Measurements from ENCODE around the gene SLC39A11. TPM values are rescaled to one million over a fixed set of nuclear protein-coding genes. Genes with fewer than 3 reads are reported as not detected.

Gene SLC39A11
- total and polyA plus RNA-seq, 4 donors: 18.9 to 44.9 (median 28.2) TPM

DNA sequence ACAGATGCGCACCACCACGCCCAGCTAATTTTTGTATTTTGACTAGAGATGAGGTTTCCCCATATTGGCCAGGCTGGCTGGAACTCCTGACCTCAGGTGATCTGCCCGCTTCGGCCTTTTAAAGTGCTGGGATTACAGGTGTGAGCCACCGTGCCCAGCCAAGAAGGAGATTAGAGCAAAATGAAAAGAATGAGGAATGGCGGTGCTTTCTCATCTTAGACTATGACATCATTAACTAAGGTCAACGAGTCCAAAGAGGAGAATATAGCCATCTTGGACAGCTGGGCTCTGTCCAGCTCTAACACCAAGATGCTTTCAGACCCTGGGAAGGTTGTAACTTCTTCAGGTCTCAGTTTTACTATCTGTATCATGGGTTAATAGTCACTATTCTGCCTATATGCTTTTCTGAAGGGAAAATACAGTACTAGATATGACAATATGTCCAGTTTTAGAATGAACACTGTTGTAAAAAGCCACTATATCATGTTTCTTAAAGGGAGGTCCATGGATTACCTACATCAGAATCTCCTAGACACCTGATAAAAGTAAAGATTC lies 76.7 kb downstream of the SLC39A11 start:
- H3K9ac ChIP-seq (ENCODE audit: low read depth in 1 of 2, low read length in 2 of 2): no peak overlapping the region
- WGBS: 95% methylated on average over 7 of the region's 7 CpGs
- H3K27ac ChIP-seq (ENCODE audit: low read depth in 1 of 2, low read length in 2 of 2): no peak overlapping the region
- no peak overlapping the region for H3K4me3 ChIP-seq (ENCODE audit: low read depth in 1 of 3, low read length in 3 of 3)
- no peak for TF ChIP-seq HNF4A (conservative IDR thresholded peaks at IDR 0.05)
- peaks cover 0 to 1% (median 0%) of the 10 kb centered on the region in 4 donors for H3K36me3 ChIP-seq (ENCODE audit: control insufficient read depth in 4 of 4, insufficient read depth in 3 of 4, low read depth in 1 of 4, low read length in 3 of 4)
- DNase-seq (ENCODE audit: low spot score): no peak
- no peaks in the 10 kb centered on the region for H3K27me3 ChIP-seq (ENCODE audit: control insufficient read depth in 4 of 4, insufficient read depth in 4 of 4, low read length in 3 of 4)
- H3K4me1 ChIP-seq (ENCODE audit: control insufficient read depth in 4 of 4, insufficient read depth in 4 of 4, low read length in 3 of 4): no peaks in the 10 kb centered on the region
- peaks cover 0 to 1% (median 0%) of the 10 kb centered on the region in 4 donors for H3K9me3 ChIP-seq (ENCODE audit: control insufficient read depth in 4 of 4, low read length in 3 of 4)

DNA sequence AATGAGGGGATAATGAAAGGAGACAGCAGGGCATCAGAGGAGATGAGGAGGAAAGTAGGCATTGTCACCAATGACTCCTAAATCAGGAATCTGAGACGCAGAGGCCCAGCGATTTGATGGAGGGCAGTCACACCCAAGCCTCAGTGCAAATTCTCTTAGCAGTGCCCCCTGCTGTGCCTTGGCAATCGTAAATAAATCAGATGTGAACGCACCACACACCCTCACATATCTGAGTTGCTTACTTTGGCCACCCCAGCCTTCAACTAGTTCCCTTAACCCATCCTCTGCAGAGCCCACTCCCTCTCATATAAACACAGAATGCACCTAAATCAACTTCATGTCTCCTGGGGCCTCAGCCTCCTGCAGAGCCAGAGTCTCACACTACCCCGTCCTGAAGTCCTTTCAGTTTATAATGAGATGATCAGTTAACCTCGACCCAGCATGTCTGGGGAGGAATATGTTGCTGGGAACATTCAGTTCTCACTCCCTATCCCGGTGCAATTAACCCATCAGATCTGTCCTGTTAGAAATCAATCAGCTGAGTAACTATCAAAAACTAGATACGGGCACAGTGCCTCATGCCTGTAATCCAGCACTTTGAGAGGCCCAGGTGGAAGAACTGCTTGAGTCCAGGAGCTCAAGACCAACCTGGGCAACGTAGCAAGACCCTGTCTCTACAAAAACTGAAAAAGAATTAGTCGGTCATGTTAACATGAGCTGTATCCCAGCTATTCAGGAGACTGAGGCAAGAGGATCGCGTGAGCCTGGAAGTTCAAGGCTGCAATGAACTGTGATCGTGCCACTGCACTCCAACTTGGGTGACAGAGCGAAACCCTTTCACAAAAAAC lies 78.4 kb downstream of the SLC39A11 start:
- no peaks in the 10 kb centered on the region for H3K4me1 ChIP-seq (ENCODE audit: control insufficient read depth in 4 of 4, insufficient read depth in 4 of 4, low read length in 3 of 4)
- no peak overlapping the region for H3K27ac ChIP-seq (ENCODE audit: low read depth in 1 of 2, low read length in 2 of 2)
- 93% methylated on average over 14 of the region's 14 CpGs for WGBS
- H3K9me3 ChIP-seq (ENCODE audit: control insufficient read depth in 4 of 4, low read length in 3 of 4): peaks cover 0 to 1% (median 0%) of the 10 kb centered on the region in 4 donors
- H3K27me3 ChIP-seq (ENCODE audit: control insufficient read depth in 4 of 4, insufficient read depth in 4 of 4, low read length in 3 of 4): no peaks in the 10 kb centered on the region
- peaks cover 0 to 1% (median 0%) of the 10 kb centered on the region in 4 donors for H3K36me3 ChIP-seq (ENCODE audit: control insufficient read depth in 4 of 4, insufficient read depth in 3 of 4, low read depth in 1 of 4, low read length in 3 of 4)
- no peak overlapping the region for H3K9ac ChIP-seq (ENCODE audit: low read depth in 1 of 2, low read length in 2 of 2)
- H3K4me3 ChIP-seq (ENCODE audit: low read depth in 1 of 3, low read length in 3 of 3): no peak overlapping the region
- DNase-seq (ENCODE audit: low spot score): no peak
- no peak for TF ChIP-seq SP1 (IDR thresholded peaks at IDR 0.05)
- TF ChIP-seq, protein P1, sequence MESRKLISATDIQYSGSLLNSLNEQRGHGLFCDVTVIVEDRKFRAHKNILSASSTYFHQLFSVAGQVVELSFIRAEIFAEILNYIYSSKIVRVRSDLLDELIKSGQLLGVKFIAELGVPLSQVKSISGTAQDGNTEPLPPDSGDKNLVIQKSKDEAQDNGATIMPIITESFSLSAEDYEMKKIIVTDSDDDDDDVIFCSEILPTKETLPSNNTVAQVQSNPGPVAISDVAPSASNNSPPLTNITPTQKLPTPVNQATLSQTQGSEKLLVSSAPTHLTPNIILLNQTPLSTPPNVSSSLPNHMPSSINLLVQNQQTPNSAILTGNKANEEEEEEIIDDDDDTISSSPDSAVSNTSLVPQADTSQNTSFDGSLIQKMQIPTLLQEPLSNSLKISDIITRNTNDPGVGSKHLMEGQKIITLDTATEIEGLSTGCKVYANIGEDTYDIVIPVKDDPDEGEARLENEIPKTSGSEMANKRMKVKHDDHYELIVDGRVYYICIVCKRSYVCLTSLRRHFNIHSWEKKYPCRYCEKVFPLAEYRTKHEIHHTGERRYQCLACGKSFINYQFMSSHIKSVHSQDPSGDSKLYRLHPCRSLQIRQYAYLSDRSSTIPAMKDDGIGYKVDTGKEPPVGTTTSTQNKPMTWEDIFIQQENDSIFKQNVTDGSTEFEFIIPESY (IDR thresholded peaks at IDR 0.05): no peak
- TF ChIP-seq NR2F2 (IDR thresholded peaks at IDR 0.05): no peak

DNA sequence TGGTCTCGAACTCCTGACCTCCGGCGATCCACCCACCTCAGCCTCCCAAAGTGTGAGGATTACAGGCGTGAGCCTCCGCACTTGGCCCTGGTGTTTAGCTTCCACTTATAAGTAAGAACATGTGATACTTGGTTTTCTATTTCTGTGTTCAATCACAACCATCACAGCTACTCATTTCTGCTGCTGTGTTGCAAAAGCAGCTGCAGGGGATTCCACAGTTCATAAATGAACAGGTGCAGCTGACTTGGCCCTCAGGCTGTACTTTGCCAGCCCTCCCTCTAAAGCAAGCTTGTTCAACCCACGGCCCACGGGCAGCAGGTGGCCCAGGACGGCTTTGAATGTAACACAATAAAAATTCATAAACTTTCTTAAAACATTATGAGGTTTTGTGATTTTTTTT lies 79.2 kb downstream of the SLC39A11 start:
- Histone ChIP-seq H3K27me3 (ENCODE audit: control insufficient read depth in 4 of 4, insufficient read depth in 4 of 4, low read length in 3 of 4) (no peaks in the 10 kb centered on the region), H3K4me3 (ENCODE audit: low read depth in 1 of 3, low read length in 3 of 3) (no peak overlapping the region), H3K36me3 (ENCODE audit: control insufficient read depth in 4 of 4, insufficient read depth in 3 of 4, low read depth in 1 of 4, low read length in 3 of 4) (peaks cover 0 to 1% (median 0%) of the 10 kb centered on the region in 4 donors), H3K4me1 (ENCODE audit: control insufficient read depth in 4 of 4, insufficient read depth in 4 of 4, low read length in 3 of 4) (no peaks in the 10 kb centered on the region), H3K9ac (ENCODE audit: low read depth in 1 of 2, low read length in 2 of 2) (no peak overlapping the region), H3K27ac (ENCODE audit: low read depth in 1 of 2, low read length in 2 of 2) (no peak overlapping the region), H3K9me3 (ENCODE audit: control insufficient read depth in 4 of 4, low read length in 3 of 4) (peaks cover 0 to 1% (median 0%) of the 10 kb centered on the region in 4 donors)
- DNase-seq (ENCODE audit: low spot score): no peak
- TF ChIP-seq RXRA (IDR thresholded peaks at IDR 0.05) (no peak), JUND (IDR thresholded peaks at IDR 0.05) (no peak), NR2F2 (IDR thresholded peaks at IDR 0.05) (no peak), GABPA (IDR thresholded peaks at IDR 0.05 in 1 of 2, conservative IDR thresholded peaks at IDR 0.05 in 1 of 2) (no peak), FOXA2 (IDR thresholded peaks at IDR 0.05) (no peak), TAF1 (conservative IDR thresholded peaks at IDR 0.05) (no peak), HNF4A (conservative IDR thresholded peaks at IDR 0.05) (no peak), RAD21 (IDR thresholded peaks at IDR 0.05) (no peak), FOXA1 (IDR thresholded peaks at IDR 0.05) (no peak), EGR1 (IDR thresholded peaks at IDR 0.05; ENCODE audit: low read depth in 2 of 2) (no peak), SP1 (IDR thresholded peaks at IDR 0.05) (no peak)
- TF ChIP-seq, protein P2, sequence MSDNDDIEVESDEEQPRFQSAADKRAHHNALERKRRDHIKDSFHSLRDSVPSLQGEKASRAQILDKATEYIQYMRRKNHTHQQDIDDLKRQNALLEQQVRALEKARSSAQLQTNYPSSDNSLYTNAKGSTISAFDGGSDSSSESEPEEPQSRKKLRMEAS (IDR thresholded peaks at IDR 0.05): no peak
- TF ChIP-seq, protein P1 (IDR thresholded peaks at IDR 0.05): no peak
- TF ChIP-seq, protein P3, sequence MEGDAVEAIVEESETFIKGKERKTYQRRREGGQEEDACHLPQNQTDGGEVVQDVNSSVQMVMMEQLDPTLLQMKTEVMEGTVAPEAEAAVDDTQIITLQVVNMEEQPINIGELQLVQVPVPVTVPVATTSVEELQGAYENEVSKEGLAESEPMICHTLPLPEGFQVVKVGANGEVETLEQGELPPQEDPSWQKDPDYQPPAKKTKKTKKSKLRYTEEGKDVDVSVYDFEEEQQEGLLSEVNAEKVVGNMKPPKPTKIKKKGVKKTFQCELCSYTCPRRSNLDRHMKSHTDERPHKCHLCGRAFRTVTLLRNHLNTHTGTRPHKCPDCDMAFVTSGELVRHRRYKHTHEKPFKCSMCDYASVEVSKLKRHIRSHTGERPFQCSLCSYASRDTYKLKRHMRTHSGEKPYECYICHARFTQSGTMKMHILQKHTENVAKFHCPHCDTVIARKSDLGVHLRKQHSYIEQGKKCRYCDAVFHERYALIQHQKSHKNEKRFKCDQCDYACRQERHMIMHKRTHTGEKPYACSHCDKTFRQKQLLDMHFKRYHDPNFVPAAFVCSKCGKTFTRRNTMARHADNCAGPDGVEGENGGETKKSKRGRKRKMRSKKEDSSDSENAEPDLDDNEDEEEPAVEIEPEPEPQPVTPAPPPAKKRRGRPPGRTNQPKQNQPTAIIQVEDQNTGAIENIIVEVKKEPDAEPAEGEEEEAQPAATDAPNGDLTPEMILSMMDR (IDR thresholded peaks at IDR 0.05; ENCODE audit: low read depth, low read length, missing input control): no peak
- 95% methylated on average over 8 of the region's 8 CpGs for WGBS
